Measurements from ENCODE around the gene CHID1. TPM values are rescaled to one million over a fixed set of nuclear protein-coding genes. Genes with fewer than 3 reads are reported as not detected.

The CHID1 gene
- total RNA-seq, 2 experiments from 2014 or later: 61.5 to 61.6 TPM

DNA sequence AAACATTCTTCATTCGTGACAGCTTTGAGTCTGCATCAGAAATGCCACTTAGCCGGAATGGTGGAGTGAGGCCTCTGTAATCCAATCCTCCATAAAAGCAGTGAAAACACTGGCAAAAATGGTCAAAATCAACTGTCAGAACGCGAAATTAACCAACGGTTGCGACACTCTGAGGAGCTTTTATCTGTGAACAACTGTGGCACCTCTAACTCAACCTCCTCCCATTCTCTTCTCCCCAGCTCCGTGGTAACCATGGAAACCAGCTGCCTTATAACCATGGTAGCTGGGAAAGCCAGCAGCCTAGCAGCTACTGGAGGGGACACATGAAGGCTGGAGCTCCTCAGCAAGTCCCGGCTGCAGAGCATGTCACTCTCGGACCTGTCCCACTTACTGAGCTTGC lies 35.4 kb upstream of the CHID1 start:
- POLR2A ChIA-PET: no interaction called here
- no peak overlapping the region for H3K4me3 Mint-ChIP-seq
- CTCF ChIA-PET: interaction anchor here (0.6 kb wide), 1 partner anchor 91 kb away, joined by 3 read pairs; no protein-coding TSS in a partner anchor

GRCh38 chr11:944711-945470 lies 34.3 kb upstream of the CHID1 start:
- DNase-seq: no peak
- peaks cover 21% of the 10 kb centered on the region for H3K4me1 Mint-ChIP-seq (ENCODE audit: low read depth)
- no peak overlapping the region for H3K27ac Mint-ChIP-seq
- CTCF ChIA-PET: no interaction called here
- H3K27me3 Mint-ChIP-seq: no peaks in the 10 kb centered on the region
- H3K36me3 Mint-ChIP-seq: peaks cover 42% of the 10 kb centered on the region
- no peak overlapping the region for H3K4me3 Mint-ChIP-seq
- peaks cover 19% of the 10 kb centered on the region for H3K9me3 Mint-ChIP-seq
- POLR2A ChIA-PET: no interaction called here
- intact Hi-C loops (cut with micrococcal nuclease): no loop called here

More for the DNA sequence above, 35.4 kb upstream of the CHID1 start:
- Mint-ChIP-seq H3K9me3 (peaks cover 21% of the 10 kb centered on the region), H3K4me1 (ENCODE audit: low read depth) (peaks cover 12% of the 10 kb centered on the region), H3K27me3 (no peaks in the 10 kb centered on the region), H3K36me3 (peaks cover 43% of the 10 kb centered on the region), H3K27ac (no peak overlapping the region)
- DNase-seq: no peak
- intact Hi-C loops (cut with micrococcal nuclease): no loop called here

DNA sequence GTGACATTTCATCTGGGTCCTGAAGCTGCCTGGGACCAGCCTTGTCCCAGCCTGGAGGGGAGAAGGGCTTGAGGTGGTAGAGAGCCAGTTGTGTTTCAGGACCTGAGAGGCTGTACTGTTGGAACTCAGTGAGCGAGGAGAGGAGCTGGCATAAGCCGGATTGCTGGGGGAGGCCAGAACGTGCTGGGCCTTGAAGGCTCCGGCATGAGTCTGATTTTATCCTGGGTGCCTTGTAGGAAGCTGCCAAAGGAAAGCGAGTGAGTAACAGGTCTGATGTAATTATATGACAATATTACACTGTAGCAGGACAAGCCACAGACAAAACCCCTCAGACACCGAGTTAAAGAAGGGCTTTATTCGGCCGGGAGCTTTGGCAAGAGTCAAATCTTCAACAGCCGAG lies 32.2 kb upstream of the CHID1 start:
- POLR2A ChIA-PET: no interaction called here

GRCh38 chr11:940496-941135 lies 30.0 kb upstream of the CHID1 start:
- Mint-ChIP-seq H3K27ac (no peak overlapping the region), H3K4me3 (no peak overlapping the region), H3K36me3 (peaks cover 17% of the 10 kb centered on the region), H3K4me1 (ENCODE audit: low read depth) (peaks cover 39% of the 10 kb centered on the region), H3K9me3 (no peaks in the 10 kb centered on the region), H3K27me3 (no peaks in the 10 kb centered on the region)
- intact Hi-C loops (cut with micrococcal nuclease): no loop called here
- ChIA-PET CTCF (no interaction called here), POLR2A (no interaction called here)
- DNase-seq: no peak

More for the DNA sequence above, 32.2 kb upstream of the CHID1 start:
- H3K36me3 Mint-ChIP-seq: peaks cover 25% of the 10 kb centered on the region
- H3K4me1 Mint-ChIP-seq (ENCODE audit: low read depth): peaks cover 29% of the 10 kb centered on the region
- intact Hi-C loops (cut with micrococcal nuclease): no loop called here
- H3K4me3 Mint-ChIP-seq: no peak overlapping the region
- no peak for DNase-seq
- H3K27me3 Mint-ChIP-seq: no peaks in the 10 kb centered on the region
- no peak overlapping the region for H3K27ac Mint-ChIP-seq
- CTCF ChIA-PET: no interaction called here
- H3K9me3 Mint-ChIP-seq: peaks cover under 1% of the 10 kb centered on the region

DNA sequence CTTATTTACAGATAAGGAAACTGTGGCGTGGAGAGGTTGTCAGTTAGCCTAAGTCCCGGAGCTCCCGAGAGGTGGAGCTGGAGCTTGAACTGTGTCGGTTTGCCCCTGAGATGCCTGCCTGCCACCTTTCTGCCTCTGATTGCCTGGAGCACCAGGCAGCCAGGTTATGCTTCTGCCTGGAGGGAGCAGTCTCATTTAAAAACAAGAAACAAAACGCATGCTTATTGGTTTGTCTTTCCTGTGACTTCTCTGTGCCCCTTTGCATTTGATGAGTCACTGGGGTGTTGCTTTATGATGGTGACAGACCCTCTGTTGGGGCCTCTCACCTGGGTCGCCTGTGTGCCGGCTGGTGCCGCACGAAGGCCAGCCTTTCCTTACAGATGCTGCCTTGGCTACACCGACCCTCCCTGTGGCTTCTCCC lies 27.2 kb upstream of the CHID1 start:
- CTCF ChIA-PET: no interaction called here
- Mint-ChIP-seq H3K27ac (no peak overlapping the region), H3K27me3 (no peaks in the 10 kb centered on the region), H3K4me3 (no peak overlapping the region), H3K9me3 (no peaks in the 10 kb centered on the region), H3K4me1 (ENCODE audit: low read depth) (peaks cover 49% of the 10 kb centered on the region), H3K36me3 (no peaks in the 10 kb centered on the region)
- POLR2A ChIA-PET: no interaction called here
- intact Hi-C loops (cut with micrococcal nuclease): no loop called here
- no peak for DNase-seq

DNA sequence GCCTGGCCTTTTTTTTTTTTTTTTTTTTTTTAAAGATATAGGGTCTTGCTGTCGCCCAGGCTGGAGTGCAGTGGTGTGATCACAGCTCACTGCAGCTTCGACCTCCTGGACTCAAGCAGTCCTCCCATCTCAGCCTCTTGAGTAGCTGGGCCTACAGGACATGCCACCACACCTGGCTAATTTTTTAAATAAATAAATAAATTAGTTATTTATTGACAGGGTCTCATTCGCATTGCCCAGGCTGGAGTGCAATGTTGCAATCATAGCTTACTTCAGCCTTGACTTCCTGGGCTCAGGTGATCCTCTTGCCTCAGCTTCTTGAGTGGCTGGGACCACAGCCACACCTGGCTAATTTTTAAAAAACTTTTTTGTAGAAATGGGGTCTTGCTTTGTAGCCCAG lies 25.6 kb upstream of the CHID1 start:
- Mint-ChIP-seq H3K36me3 (no peaks in the 10 kb centered on the region), H3K4me1 (ENCODE audit: low read depth) (peaks cover 50% of the 10 kb centered on the region), H3K4me3 (no peak overlapping the region), H3K9me3 (no peaks in the 10 kb centered on the region), H3K27me3 (no peaks in the 10 kb centered on the region), H3K27ac (no peak overlapping the region)
- no peak for DNase-seq
- ChIA-PET CTCF (no interaction called here), POLR2A (no interaction called here)
- intact Hi-C loops (cut with micrococcal nuclease): no loop called here

- Mint-ChIP-seq H3K36me3 (no peaks in the 10 kb centered on the region), H3K4me1 (ENCODE audit: low read depth) (peaks cover 42% of the 10 kb centered on the region), H3K4me3 (no peak overlapping the region), H3K9me3 (no peaks in the 10 kb centered on the region), H3K27ac (no peak overlapping the region), H3K27me3 (no peaks in the 10 kb centered on the region)
- CTCF ChIA-PET: interaction anchor here (0.9 kb wide), 1 partner anchor 86 kb away, joined by 3 read pairs; no protein-coding TSS in a partner anchor
- DNase-seq: no peak
- POLR2A ChIA-PET: no interaction called here
- intact Hi-C loops (cut with micrococcal nuclease): no loop called here
These were observed 23.9 kb upstream of the CHID1 start for GRCh38 chr11:934527-934926.

DNA sequence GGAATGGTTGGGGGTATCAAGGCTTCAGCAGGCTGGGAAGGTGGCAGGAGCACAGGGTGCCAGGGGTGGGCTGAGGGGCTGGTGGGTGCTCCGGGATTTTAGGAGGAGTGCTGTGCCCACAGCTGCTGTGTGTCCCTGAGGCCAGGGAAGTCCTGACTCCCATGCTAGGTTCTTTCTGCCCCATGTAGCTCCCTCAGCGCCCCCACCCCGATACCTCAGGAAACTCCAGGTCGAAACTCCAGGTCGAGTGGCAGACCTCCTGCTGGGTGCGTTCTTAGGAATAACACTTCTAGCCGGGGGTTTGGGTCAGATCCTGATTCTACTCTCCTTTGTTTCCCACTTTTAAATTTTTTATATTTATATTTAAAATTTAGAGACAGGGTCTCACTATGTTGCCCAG lies 23.3 kb upstream of the CHID1 start:
- Mint-ChIP-seq H3K9me3 (no peaks in the 10 kb centered on the region), H3K27ac (no peak overlapping the region), H3K27me3 (no peaks in the 10 kb centered on the region), H3K36me3 (no peaks in the 10 kb centered on the region), H3K4me3 (no peak overlapping the region), H3K4me1 (ENCODE audit: low read depth) (peaks cover 44% of the 10 kb centered on the region)
- ChIA-PET CTCF (interaction anchor here (0.6 to 0.9 kb wide), 2 partner anchors 85 to 483 kb away, joined by 3 read pairs; no protein-coding TSS in a partner anchor), POLR2A (no interaction called here)
- DNase-seq: no peak
- intact Hi-C loops (cut with micrococcal nuclease): no loop called here

DNA sequence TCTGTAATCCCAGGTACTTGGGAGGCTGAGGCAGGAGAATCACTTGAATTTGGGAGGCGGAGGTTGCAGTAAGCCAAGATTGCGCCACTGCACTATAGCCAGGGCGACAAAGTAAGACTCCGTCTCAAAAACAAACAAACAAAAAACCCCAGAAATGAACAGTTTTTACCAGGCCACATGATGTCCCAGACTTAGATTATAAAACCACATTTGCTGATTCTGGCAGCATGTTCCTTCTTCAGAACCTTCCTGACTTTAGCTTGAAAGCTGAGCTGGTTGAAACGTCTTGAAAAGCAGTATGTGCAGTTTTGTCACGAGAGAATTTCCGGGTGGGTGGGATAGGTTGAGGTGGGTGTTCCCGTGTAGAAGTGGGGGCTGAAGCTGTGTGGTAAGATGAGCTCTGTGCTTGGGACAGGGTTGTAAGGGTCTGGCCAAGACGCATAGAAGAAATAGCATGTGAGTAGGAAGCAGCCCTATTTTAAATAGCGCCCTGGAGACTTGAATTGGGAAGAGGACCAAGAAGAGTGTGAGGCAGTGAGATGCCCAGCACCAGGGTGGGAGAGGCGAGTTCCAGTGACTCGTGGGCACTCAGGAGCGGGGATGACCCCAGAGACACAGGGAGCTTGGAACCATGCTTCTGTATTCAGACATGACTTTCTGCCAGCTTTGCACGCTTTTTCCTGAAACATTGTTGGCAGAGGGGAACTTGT lies 22.7 kb upstream of the CHID1 start:
- Mint-ChIP-seq H3K4me3 (no peak overlapping the region), H3K36me3 (no peaks in the 10 kb centered on the region), H3K9me3 (no peaks in the 10 kb centered on the region), H3K4me1 (ENCODE audit: low read depth) (peaks cover 50% of the 10 kb centered on the region), H3K27me3 (no peaks in the 10 kb centered on the region), H3K27ac (no peak overlapping the region)
- DNase-seq: no peak
- ChIA-PET CTCF (interaction anchor here (0.6 to 0.9 kb wide), 2 partner anchors 85 to 482 kb away, joined by 3 read pairs; no protein-coding TSS in a partner anchor), POLR2A (no interaction called here)
- intact Hi-C loops (cut with micrococcal nuclease): no loop called here

DNA sequence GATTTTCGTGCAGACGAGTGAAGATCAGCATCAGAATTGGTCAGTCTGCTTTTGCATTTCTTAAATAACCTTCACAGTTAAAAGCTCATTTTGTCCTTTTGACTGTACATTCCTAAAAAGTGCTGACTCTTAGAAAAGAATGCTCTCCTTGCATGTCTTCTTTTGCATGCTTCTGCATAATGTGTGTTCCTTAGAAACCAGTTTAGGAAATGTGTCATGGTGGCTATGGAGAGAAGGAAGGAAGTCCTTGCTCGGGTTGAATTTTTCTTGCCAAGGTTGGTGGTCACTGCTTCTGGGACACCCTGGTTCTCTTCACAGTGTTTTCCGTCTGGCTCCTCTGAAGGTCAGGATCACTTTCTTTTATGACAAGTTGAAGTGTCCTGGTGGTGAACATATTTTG lies 21.8 kb upstream of the CHID1 start:
- H3K4me3 Mint-ChIP-seq: no peak overlapping the region
- H3K27ac Mint-ChIP-seq: no peak overlapping the region

DNA sequence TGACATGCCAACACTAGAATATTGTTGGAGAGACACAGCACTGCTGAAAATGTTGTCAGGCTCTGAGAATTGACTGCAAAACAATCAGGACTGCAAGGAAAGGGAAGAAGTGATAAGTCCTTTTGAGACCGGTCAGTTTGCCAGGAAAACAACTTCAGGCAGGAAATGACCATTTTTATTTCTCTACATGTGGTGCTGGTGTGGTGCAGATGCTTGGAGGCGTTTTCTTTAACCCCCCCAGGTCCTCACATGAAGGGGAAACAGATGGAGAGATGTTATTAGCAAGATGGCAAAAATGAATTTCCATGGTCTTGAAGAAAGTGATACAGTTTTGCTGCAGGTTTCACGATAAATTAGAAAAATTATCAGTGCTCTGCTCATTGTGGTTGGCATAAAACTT lies 20.8 kb upstream of the CHID1 start:
- H3K36me3 Mint-ChIP-seq: peaks cover 2% of the 10 kb centered on the region
- intact Hi-C loops (cut with micrococcal nuclease): no loop called here
- H3K4me1 Mint-ChIP-seq (ENCODE audit: low read depth): peaks cover 53% of the 10 kb centered on the region
- no peak overlapping the region for H3K27ac Mint-ChIP-seq
- DNase-seq: no peak
- no peak overlapping the region for H3K4me3 Mint-ChIP-seq
- CTCF ChIA-PET: no interaction called here
- POLR2A ChIA-PET: interaction anchor here (0.7 kb wide), 1 partner anchor 237 kb away, joined by 4 read pairs; no protein-coding TSS in a partner anchor
- no peaks in the 10 kb centered on the region for H3K9me3 Mint-ChIP-seq
- no peaks in the 10 kb centered on the region for H3K27me3 Mint-ChIP-seq

More for the DNA sequence above, 21.8 kb upstream of the CHID1 start:
- H3K36me3 Mint-ChIP-seq: no peaks in the 10 kb centered on the region
- no peak for DNase-seq
- H3K4me1 Mint-ChIP-seq (ENCODE audit: low read depth): peaks cover 50% of the 10 kb centered on the region
- POLR2A ChIA-PET: no interaction called here
- no peaks in the 10 kb centered on the region for H3K27me3 Mint-ChIP-seq
- H3K9me3 Mint-ChIP-seq: no peaks in the 10 kb centered on the region
- CTCF ChIA-PET: no interaction called here
- intact Hi-C loops (cut with micrococcal nuclease): no loop called here

GRCh38 chr11:929405-929804 lies 18.8 kb upstream of the CHID1 start:
- intact Hi-C loops (cut with micrococcal nuclease): loop anchor here (5.0 kb wide), 1 partner anchor 87 kb away; the partner anchor contains the start of genes POLR2L and TSPAN4
- no peak overlapping the region for H3K4me3 Mint-ChIP-seq
- H3K9me3 Mint-ChIP-seq: no peaks in the 10 kb centered on the region
- no peak for DNase-seq
- ChIA-PET POLR2A (interaction anchor here (1.2 kb wide), 1 partner anchor 18 kb away, joined by 4 read pairs; the partner anchor contains the start of gene CHID1), CTCF (no interaction called here)
- H3K36me3 Mint-ChIP-seq: peaks cover 2% of the 10 kb centered on the region
- no peak overlapping the region for H3K27ac Mint-ChIP-seq
- no peaks in the 10 kb centered on the region for H3K27me3 Mint-ChIP-seq
- H3K4me1 Mint-ChIP-seq (ENCODE audit: low read depth): peaks cover 53% of the 10 kb centered on the region

Measured in activated CD4-positive, alpha-beta memory T cell treated with anti-CD3 and anti-CD28 coated beads for 36 hours (primary cell).